ENCODE data around the gene VNN1.

The VNN1 gene

GRCh38 chr6:132733814-132734213, 20.0 kb upstream of the VNN1 start:
- ATAC-seq (ENCODE audit: low read depth) (no peak), DNase-seq (ENCODE audit: low spot score) (no peak)
- Histone ChIP-seq H3K4me1 (ENCODE audit: insufficient read depth, poor library complexity, severe bottlenecking) (peaks cover 13% of the 10 kb centered on the region), H3K4me3 (ENCODE audit: severe bottlenecking) (no peak overlapping the region), H3K9me3 (ENCODE audit: severe bottlenecking) (no peaks in the 10 kb centered on the region), H3K27ac (ENCODE audit: poor library complexity, severe bottlenecking) (no peak overlapping the region), H3K27me3 (ENCODE audit: insufficient read depth, poor library complexity, severe bottlenecking) (no peaks in the 10 kb centered on the region), H3K36me3 (ENCODE audit: low read depth) (no peaks in the 10 kb centered on the region)
- TF ChIP-seq CTCF (IDR thresholded peaks at IDR 0.05; ENCODE audit: poor library complexity, severe bottlenecking) = no peak

DNA sequence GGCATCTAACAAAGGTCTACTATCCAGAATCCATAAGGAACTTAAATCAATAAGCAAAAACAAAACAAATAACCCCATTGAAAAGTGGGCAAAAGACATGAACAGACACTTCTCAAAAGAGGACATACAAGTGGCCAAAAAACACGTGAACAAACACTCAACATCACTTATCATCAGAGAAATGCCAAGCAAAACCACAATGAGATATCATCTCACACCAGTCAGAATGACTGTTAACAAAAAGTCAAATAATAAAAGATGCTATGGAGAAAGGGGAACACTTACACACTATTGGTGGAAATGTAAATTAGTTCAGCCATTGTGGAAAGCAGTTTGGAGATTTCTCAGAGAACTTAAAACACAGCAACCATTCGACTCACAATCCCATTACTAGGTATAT, 19.4 kb upstream of the VNN1 start:
- Histone ChIP-seq H3K36me3 (ENCODE audit: low read depth) (no peaks in the 10 kb centered on the region), H3K4me1 (ENCODE audit: insufficient read depth, poor library complexity, severe bottlenecking) (peaks cover 13% of the 10 kb centered on the region), H3K27ac (ENCODE audit: poor library complexity, severe bottlenecking) (no peak overlapping the region), H3K9me3 (ENCODE audit: severe bottlenecking) (no peaks in the 10 kb centered on the region), H3K4me3 (ENCODE audit: severe bottlenecking) (no peak overlapping the region), H3K27me3 (ENCODE audit: insufficient read depth, poor library complexity, severe bottlenecking) (no peaks in the 10 kb centered on the region)
- ATAC-seq (ENCODE audit: low read depth) = no peak
- DNase-seq (ENCODE audit: low spot score) = no peak
- no peak for TF ChIP-seq CTCF (IDR thresholded peaks at IDR 0.05; ENCODE audit: poor library complexity, severe bottlenecking)

DNA sequence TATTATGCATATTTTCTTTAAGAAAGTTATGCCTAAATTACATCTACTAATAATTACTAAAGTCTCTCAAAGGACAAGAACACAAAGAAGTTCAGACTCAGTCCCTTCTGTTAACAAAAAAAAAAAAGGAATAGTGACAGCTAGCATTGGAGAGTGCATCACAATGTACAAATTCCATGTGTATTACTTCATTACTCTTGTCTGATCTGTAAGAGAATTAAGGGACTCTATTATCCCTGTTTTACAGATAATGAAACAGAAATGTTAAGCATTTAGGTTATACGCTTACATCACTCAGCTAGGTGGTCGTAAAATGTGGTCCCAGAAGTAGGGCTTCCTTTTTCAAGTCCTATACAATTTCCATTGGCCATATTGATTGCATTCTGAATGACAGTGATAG, 17.2 kb upstream of the VNN1 start:
- ATAC-seq (ENCODE audit: low read depth) (no peak), DNase-seq (ENCODE audit: low spot score) (no peak)
- H3K36me3 ChIP-seq (ENCODE audit: low read depth) = no peaks in the 10 kb centered on the region
- H3K4me3 ChIP-seq (ENCODE audit: severe bottlenecking) = no peak overlapping the region
- peaks cover 10% of the 10 kb centered on the region for H3K4me1 ChIP-seq (ENCODE audit: insufficient read depth, poor library complexity, severe bottlenecking)
- no peak for TF ChIP-seq CTCF (IDR thresholded peaks at IDR 0.05; ENCODE audit: poor library complexity, severe bottlenecking)
- H3K27ac ChIP-seq (ENCODE audit: poor library complexity, severe bottlenecking) = no peak overlapping the region
- H3K27me3 ChIP-seq (ENCODE audit: insufficient read depth, poor library complexity, severe bottlenecking) = no peaks in the 10 kb centered on the region
- H3K9me3 ChIP-seq (ENCODE audit: severe bottlenecking) = no peaks in the 10 kb centered on the region

- H3K27me3 ChIP-seq (ENCODE audit: insufficient read depth, poor library complexity, severe bottlenecking) = no peaks in the 10 kb centered on the region
- H3K36me3 ChIP-seq (ENCODE audit: low read depth) = no peaks in the 10 kb centered on the region
- H3K27ac ChIP-seq (ENCODE audit: poor library complexity, severe bottlenecking) = no peak overlapping the region
- ATAC-seq (ENCODE audit: low read depth) (peak; percentile 83), DNase-seq (ENCODE audit: low spot score) (no peak)
- peaks cover 10% of the 10 kb centered on the region for H3K4me1 ChIP-seq (ENCODE audit: insufficient read depth, poor library complexity, severe bottlenecking)
- no peak for TF ChIP-seq CTCF (IDR thresholded peaks at IDR 0.05; ENCODE audit: poor library complexity, severe bottlenecking)
- no peak overlapping the region for H3K4me3 ChIP-seq (ENCODE audit: severe bottlenecking)
- no peaks in the 10 kb centered on the region for H3K9me3 ChIP-seq (ENCODE audit: severe bottlenecking)
Observed at GRCh38 chr6:132730560-132730959, 16.7 kb upstream of the VNN1 start.

DNA sequence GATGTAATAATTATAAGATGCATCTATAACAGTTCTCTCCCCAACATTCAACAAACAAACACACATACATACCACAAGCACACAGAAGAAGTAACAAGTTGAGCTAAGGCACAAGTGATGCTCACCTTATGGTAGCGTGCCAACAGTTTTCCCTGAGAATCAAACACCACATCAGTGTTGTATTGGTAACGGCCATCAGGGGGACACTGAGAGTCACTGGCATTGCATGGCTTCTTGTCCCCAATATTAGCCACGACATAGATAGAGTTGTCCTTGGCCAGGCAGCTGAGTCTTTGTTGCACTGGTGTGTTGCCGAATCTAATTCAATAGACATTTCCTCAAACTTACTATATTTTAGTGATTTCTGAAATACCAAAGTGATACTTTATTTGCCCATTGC, 14.8 kb upstream of the VNN1 start:
- Histone ChIP-seq H3K27me3 (ENCODE audit: insufficient read depth, poor library complexity, severe bottlenecking) (no peaks in the 10 kb centered on the region), H3K4me3 (ENCODE audit: severe bottlenecking) (no peak overlapping the region), H3K4me1 (ENCODE audit: insufficient read depth, poor library complexity, severe bottlenecking) (peaks cover 4% of the 10 kb centered on the region), H3K36me3 (ENCODE audit: low read depth) (no peaks in the 10 kb centered on the region), H3K27ac (ENCODE audit: poor library complexity, severe bottlenecking) (no peak overlapping the region), H3K9me3 (ENCODE audit: severe bottlenecking) (no peaks in the 10 kb centered on the region)
- DNase-seq (ENCODE audit: low spot score) (no peak), ATAC-seq (ENCODE audit: low read depth) (no peak)
- TF ChIP-seq CTCF (IDR thresholded peaks at IDR 0.05; ENCODE audit: poor library complexity, severe bottlenecking) = no peak
